Stomach (tissue), 9 donors: Measurements from ENCODE around the gene PFKFB2. TPM values are rescaled to one million over a fixed set of nuclear protein-coding genes. Genes with fewer than 3 reads are reported as not detected.

ENCODE experiments used
- DNase-seq, 2 donors: peaks; one replicate each; pipeline versions ENCODE4 v3.0.0 to v3.0.0-alpha.2; 2013 to 2019
- H3K27ac ChIP-seq, 5 donors: fragments of 200-600 bp in 4 of 5; sonication (generic) in 4 of 5; one replicate each; pipeline ENCODE4 v1.5.1; 2013 to 2019; ENCODE audit warnings: mild to moderate bottlenecking in 1 of 5, moderate library complexity in 1 of 5
- H3K27me3 ChIP-seq, 3 donors: fragments of 200-600 bp; sonication (generic); one replicate each; pipeline ENCODE4 v1.5.1; 2017 to 2019; ENCODE audit warnings: mixed run types in 1 of 3
- H3K36me3 ChIP-seq, 4 donors: fragments of 200-600 bp; sonication (generic); 1 replicate in 3 of 4; 2 replicates in 1 of 4; pipeline ENCODE4 v1.5.1; 2016 to 2019
- H3K4me1 ChIP-seq, 4 donors: fragments of 200-600 bp; sonication (generic); one replicate each; pipeline ENCODE4 v1.5.1; 2016 to 2019
- H3K4me3 ChIP-seq, 4 donors: fragments of 200-600 bp; sonication (generic) in 3 of 4; one replicate each; pipeline ENCODE4 v1.5.1; 2016 to 2019; ENCODE audit warnings: mild to moderate bottlenecking in 1 of 4
- H3K9me3 ChIP-seq, 4 donors: fragments of 200-600 bp; sonication (generic); one replicate each; pipeline ENCODE4 v1.5.1; 2016 to 2019
- CTCF ChIP-seq, 7 experiments: fragments of 450-650 bp in 4 of 7; fragments of 200-600 bp in 3 of 7; sonication (generic) in 3 of 7; IDR thresholded peaks; one replicate each; pipeline ENCODE4 v1.5.1; 2016 to 2019; ENCODE audit warnings: antibody characterized with exemption in 7 of 7, control low read depth in 2 of 7, mild to moderate bottlenecking in 1 of 7
- EP300 ChIP-seq: sonication (generic); formaldehyde crosslinking; IDR thresholded peaks from one replicate; pipeline ENCODE4 v1.6.1; 2017; ENCODE audit warnings: antibody characterized with exemption
- POLR2A ChIP-seq, 4 donors: fragments of 450-650 bp; IDR thresholded peaks; one replicate each; pipeline ENCODE4 v1.6.1; 2016; ENCODE audit warnings: antibody characterized with exemption in 4 of 4, control low read depth in 2 of 4, mild to moderate bottlenecking in 1 of 4, moderate library complexity in 1 of 4
- POLR2AphosphoS5 ChIP-seq, 3 donors: sonication (generic); formaldehyde crosslinking; IDR thresholded peaks; one replicate each; pipeline ENCODE4 v1.6.1; 2016; ENCODE audit warnings: antibody characterized with exemption in 3 of 3
- WGBS, 5 donors: extraction: QIAGEN DNeasy Blood & Tissue Kit in 3 of 5; methylation state at CpG; one replicate each; pipeline versions ENCODE4 v1.1.5 to v1.1.7; 2013 to 2018; 5-methylcytosine and 5-hydroxymethylcytosine counted together
- intact Hi-C: fragments of 100-400 bp; cut with DNase I; formaldehyde crosslinking; loops from one replicate; pipeline ENCODE4 v1.15.1; 2023; ENCODE audit warnings: low total_unique reads
- polyA plus RNA-seq, 3 donors: library from polyadenylated mRNA; stranded (reverse); fragments of 200-250 nt; gene quantifications; one replicate each; pipeline ENCODE4 v1.2.3, GENCODE V29; 2013
- total RNA-seq, 5 donors: library from RNA; depleted of rRNA; stranded (reverse); fragments of >200 nt; gene quantifications; one replicate each; pipeline versions ENCODE4 v1.1.0 to v1.2.3, GENCODE V29; 2014 to 2016
- donor health status: healthy with polysubstance abuse.
- donor health status: Bipolar disorder and iron deficiency.
- donor health status: healthy.

Gene PFKFB2
- total and polyA plus RNA-seq, 8 donors: 2.3 to 97.3 (median 15.4) TPM

- Histone ChIP-seq H3K27ac (no peak overlapping the region), H3K4me3 (no peak overlapping the region), H3K4me1 (peaks cover 11 to 41% (median 30%) of the 10 kb centered on the region in 4 donors), H3K27me3 (no peaks in the 10 kb centered on the region), H3K9me3 (no peaks in the 10 kb centered on the region), H3K36me3 (no peaks in the 10 kb centered on the region)
- DNase-seq: no peak
- WGBS, 5 donors: 65 to 95% (median 79%) methylated on average over 6 of the region's 6 CpGs
- TF ChIP-seq CTCF (IDR thresholded peaks at IDR 0.05) (no peak), EP300 (no peak), POLR2A (IDR thresholded peaks at IDR 0.05) (no peak), POLR2AphosphoS5 (IDR thresholded peaks at IDR 0.05) (no peak)
- intact Hi-C loops: no loop called here
These were observed 39.6 kb upstream of the PFKFB2 start for GRCh38 chr1:207013321-207014085.

- no peaks in the 10 kb centered on the region for H3K9me3 ChIP-seq
- H3K27me3 ChIP-seq: no peaks in the 10 kb centered on the region
- intact Hi-C loops: no loop called here
- WGBS, 5 donors: 85 to 95% (median 86%) methylated on average over 3 of the region's 3 CpGs
- peaks cover 2 to 32% (median 30%) of the 10 kb centered on the region in 4 donors for H3K4me1 ChIP-seq
- H3K4me3 ChIP-seq: no peak overlapping the region
- no peak overlapping the region for H3K27ac ChIP-seq
- TF ChIP-seq CTCF (IDR thresholded peaks at IDR 0.05): no peak
- no peak for TF ChIP-seq EP300
- no peak for TF ChIP-seq POLR2A (IDR thresholded peaks at IDR 0.05)
- no peak for TF ChIP-seq POLR2AphosphoS5 (IDR thresholded peaks at IDR 0.05)
- no peaks in the 10 kb centered on the region for H3K36me3 ChIP-seq
- DNase-seq: no peak
These were observed 38.3 kb upstream of the PFKFB2 start for GRCh38 chr1:207014728-207015127.

- no peaks in the 10 kb centered on the region for H3K27me3 ChIP-seq
- no peaks in the 10 kb centered on the region for H3K36me3 ChIP-seq
- no peaks in the 10 kb centered on the region for H3K9me3 ChIP-seq
- WGBS, 5 donors: 81 to 91% (median 85%) methylated on average over 3 of the region's 3 CpGs
- H3K4me1 ChIP-seq: peaks cover 11 to 29% (median 25%) of the 10 kb centered on the region in 4 donors
- H3K4me3 ChIP-seq: no peak overlapping the region
- intact Hi-C loops: no loop called here
- TF ChIP-seq EP300: no peak
- no peak for DNase-seq
- no peak overlapping the region for H3K27ac ChIP-seq
These were observed 37.3 kb upstream of the PFKFB2 start for GRCh38 chr1:207015791-207016190.

- Histone ChIP-seq H3K4me1 (peaks cover 32 to 46% (median 39%) of the 10 kb centered on the region in 4 donors), H3K4me3 (no peak overlapping the region), H3K9me3 (no peaks in the 10 kb centered on the region), H3K27ac (peak overlapping the region; percentile 17 to 95 (median 90)), H3K36me3 (peaks cover 0 to 7% (median 6%) of the 10 kb centered on the region in 4 donors), H3K27me3 (no peaks in the 10 kb centered on the region)
- WGBS, 5 donors: 29 to 46% (median 34%) methylated on average over 7 of the region's 7 CpGs
- intact Hi-C loops: no loop called here
- DNase-seq: peak; percentile 64 to 76
- no peak for TF ChIP-seq POLR2A (IDR thresholded peaks at IDR 0.05)
- TF ChIP-seq CTCF (IDR thresholded peaks at IDR 0.05): no peak
- TF ChIP-seq EP300: no peak
- peak in 2 of 3 donors; percentile 65 to 71 for TF ChIP-seq POLR2AphosphoS5 (IDR thresholded peaks at IDR 0.05)
These were observed 35.2 kb upstream of the PFKFB2 start for GRCh38 chr1:207017615-207018559.
